GM18867 (cell line): ENCODE results near the gene TIPARP.
A peak's percentile ranks its signal among the peaks of the same experiment; 100 is the strongest.
"Not testable (repeated sequence)": the region's sequence is repeated elsewhere in the genome, so short reads cannot be mapped to it uniquely, and the experiment has no call there.

Source experiments
- ATAC-seq: cut with Tn5 transposase; IDR thresholded peaks from one replicate; pipeline ENCODE4 v1.9.1; 2021; ENCODE audit warnings: mild to moderate bottlenecking, moderate library complexity; ENCODE audit not compliant: unreplicated experiment

TIPARP gene

DNA sequence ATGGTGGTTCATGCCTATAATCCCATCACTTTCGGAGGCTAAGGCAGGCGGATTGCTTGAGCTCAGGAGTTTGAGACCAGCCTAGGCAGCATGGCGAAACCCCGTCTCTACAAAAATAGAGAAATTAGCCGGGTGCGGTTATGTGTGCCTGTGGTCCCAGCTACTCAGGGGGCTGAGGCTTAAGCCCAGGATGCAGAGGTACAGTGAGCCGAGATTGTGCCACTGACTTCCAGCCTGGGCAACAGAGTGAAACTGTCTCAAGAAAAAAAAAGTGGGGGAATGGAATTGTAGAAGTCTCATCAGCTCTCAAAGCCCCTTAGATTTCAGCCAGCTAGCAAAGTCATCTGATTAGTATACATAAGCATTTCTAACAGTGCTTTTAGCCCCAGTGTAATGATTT, 33.2 kb downstream of the TIPARP start:
- ATAC-seq = no peak

- ATAC-seq = no peak
Observed at GRCh38 chr3:156710429-156710828, 36.0 kb downstream of the TIPARP start.

- no peak for ATAC-seq
Observed at GRCh38 chr3:156711113-156711512, 36.7 kb downstream of the TIPARP start.

DNA sequence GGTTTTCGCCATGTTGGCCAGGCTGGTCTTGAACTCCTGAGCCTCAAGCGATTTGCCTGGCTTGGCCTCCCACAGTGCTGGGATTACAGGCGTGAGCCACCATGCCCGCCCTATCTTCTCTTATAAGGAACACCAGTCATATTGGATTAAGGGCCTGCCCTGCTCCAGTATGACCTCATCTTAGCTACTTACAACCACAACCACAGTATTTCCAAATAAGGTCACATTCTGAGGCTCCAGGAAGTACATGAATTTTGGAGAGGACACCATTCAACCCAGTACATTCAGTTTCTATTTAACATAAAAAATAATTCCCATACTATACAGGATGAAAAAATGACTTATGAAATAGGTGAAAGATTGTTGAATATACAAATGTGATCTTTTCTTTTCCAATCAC, 37.6 kb downstream of the TIPARP start:
- peak; percentile 79 for ATAC-seq

DNA sequence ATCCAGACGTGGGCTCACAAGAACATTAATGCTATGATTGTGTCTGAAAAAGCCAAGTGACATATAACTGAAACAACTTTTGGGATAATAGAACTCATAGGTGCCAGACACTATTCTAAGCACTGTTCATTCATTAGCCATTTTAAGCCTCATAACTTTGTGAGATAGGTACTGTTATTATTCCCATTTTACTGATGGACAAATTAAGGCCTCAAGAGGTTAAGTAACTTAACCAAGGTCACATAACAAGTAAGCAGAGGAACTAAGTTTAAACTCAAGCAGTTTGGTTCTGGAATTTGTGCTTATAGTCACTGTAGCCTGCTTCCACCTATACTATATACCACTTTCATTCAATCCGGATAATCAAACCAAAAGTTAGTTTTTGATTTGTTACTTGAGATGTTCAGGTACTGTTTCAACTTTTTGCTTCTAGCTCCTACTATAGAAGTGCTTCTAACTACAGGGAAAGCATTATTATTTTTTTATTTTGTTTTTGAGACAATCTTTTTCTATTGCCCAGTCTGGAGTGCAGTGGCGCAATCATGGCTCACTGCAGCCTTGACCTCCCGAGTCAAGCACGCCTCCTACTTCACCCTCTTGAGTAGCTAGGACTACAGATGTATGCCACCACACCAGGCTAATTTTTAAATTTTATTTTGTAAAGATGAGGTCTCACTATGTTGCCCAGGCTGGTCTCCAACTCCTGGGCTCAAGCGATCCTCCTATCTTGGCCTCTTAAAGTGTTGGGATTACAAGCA, 41.9 kb downstream of the TIPARP start:
- no peak for ATAC-seq

- no peak for ATAC-seq
Observed at GRCh38 chr3:156718622-156719306, 44.4 kb downstream of the TIPARP start.

DNA sequence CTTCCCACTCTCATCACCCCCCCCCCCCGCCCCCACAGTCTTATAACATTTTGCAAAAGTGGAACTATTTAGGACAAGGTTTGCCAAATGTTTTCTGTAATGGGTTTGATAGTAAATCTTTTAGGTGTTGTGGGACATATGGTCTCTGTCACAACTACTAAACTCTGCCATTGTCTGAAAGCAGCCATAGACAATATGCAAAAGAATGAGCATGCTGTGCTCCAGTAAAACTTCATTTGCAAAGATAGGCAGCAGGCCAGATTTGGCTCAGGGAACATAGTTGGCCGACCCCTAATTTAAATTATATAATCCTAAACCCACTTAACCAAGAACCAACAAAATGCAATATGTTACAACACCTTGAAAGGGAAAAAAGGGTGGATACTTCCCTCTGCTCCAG, 46.4 kb downstream of the TIPARP start:
- ATAC-seq = no peak

GRCh38 chr3:156721687-156722618, 47.6 kb downstream of the TIPARP start:
- ATAC-seq = no peak

DNA sequence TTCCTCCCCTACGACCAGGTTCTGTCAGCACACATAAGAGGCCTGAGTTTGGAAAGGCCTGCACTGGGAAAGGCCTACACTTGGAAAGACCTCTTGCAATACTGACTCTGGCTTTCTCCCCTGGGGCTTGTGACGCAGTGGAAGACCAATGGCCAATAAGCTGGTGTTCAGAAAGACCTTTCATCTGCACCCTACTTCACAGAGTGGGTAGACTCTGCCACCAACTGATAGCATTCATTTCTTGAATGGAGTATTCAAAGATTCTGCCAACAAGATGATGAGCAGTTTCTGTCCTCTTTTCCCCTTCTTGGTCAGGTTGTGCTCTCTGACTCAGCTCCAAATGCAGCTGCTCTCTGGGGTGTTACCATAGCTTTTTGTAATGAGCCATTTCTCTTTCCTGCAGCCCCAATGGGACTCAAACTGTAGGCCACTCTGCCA, 48.8 kb downstream of the TIPARP start:
- ATAC-seq = peak; percentile 30

DNA sequence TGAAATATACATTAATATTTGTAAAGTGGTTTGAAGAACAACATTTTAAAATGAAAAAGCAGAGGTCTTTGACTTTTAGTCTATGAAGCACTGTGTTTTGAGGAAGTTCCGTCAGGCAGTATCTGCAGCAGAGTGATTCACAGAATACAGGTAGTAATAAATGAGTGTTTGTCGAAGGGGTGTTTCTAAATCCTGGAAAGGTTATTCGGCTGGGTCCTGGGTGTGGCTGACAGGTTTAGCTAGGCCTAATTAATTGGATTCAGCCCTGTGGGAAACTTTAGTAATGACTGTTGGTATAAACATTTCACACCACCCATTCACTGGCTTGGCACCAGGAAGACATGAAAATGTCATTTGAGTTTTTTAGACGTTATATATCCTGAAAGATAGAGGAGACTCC, 51.3 kb downstream of the TIPARP start:
- ATAC-seq = no peak

DNA sequence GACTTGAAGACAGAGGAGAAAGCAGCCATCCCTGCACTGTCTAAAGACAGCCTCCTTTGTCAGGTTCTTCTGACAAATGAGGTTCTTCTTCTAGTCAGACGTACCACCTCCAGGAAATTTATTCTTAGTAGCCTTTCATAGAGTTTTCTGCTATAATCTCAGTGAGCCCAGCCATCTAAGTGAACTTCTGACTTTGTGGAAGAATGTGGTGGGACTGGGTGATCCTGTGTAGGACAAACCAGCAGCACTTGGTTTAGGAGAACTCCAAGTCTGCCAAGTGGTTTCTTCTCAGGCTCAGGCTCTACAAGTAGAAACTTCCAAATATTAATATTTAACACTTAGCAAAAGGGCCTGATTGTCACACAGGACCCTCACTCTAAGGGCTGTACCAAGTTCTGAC, 52.1 kb downstream of the TIPARP start:
- ATAC-seq = no peak

DNA sequence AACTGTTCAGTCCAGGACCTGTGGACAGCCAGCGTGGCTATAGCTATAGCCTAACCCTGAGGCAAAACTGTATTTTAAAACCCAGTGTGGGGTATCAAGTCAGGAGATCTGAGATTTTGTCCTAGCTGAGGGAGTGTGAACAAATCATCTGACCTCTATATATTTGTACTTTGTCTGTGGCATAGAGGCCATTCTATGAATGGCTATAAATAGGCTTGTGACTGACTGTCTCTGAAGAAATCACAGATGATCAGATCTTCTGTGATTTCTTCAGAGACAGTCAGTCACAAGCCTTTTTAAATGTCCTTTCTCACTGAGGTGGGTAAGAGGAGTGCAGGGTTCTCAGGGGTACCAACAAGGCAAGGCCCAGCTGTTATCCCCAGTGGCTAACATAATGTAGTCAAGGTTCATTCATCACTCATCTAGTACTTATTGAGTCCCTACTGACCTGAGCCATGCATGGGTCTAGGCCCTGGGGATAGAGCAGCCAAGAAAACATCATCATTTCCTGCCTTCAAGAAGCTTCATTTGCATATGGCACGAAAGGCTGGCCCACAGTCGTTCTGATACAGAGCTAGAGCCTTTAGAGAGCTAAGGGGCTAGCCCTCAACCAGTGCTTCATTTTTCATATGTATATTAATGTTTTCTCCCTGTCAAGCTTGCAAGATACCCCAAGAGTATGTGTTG, 53.3 kb downstream of the TIPARP start:
- peak; percentile 92 for ATAC-seq

- ATAC-seq = no peak
Observed at GRCh38 chr3:156728267-156728985, 54.0 kb downstream of the TIPARP start.

GRCh38 chr3:156729460-156730179, 55.2 kb downstream of the TIPARP start:
- no peak for ATAC-seq

DNA sequence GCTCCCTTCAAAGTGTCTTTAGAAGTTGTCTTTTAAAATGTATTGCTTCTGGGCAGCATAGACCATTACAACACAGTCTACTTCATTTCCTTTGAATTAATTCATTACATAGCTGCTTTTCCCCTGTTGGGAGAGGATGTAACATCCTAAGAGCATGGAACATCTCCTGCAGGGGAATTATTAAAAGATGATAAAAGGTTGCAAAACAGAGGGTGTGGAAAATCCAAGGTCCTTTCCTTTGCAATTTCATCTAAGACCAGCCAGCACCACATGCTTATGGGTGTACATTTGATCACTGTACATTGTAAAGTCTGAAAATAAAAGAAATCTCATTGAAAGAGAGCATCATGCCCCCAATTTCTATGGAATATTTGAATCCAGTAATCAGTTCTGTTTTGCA, 57.4 kb downstream of the TIPARP start:
- ATAC-seq = no peak

DNA sequence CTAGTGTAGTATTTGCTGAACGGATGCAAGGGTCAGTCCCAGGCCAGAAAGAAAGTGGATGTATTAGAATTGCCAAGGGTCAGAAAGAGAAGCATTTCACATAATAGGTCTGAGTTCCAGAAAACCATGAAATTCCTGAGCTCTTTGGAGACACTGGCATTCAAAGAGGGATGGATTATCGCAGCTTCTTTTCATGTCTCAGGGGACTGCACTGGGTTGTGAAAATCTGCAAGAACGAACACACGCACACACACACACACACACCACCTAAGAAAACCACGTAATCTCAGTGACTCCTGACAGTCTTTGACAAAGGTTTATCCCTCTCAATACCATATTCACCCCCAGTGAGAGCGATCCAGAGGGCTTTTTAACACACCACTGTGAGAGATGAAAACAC, 57.9 kb downstream of the TIPARP start:
- ATAC-seq = no peak

DNA sequence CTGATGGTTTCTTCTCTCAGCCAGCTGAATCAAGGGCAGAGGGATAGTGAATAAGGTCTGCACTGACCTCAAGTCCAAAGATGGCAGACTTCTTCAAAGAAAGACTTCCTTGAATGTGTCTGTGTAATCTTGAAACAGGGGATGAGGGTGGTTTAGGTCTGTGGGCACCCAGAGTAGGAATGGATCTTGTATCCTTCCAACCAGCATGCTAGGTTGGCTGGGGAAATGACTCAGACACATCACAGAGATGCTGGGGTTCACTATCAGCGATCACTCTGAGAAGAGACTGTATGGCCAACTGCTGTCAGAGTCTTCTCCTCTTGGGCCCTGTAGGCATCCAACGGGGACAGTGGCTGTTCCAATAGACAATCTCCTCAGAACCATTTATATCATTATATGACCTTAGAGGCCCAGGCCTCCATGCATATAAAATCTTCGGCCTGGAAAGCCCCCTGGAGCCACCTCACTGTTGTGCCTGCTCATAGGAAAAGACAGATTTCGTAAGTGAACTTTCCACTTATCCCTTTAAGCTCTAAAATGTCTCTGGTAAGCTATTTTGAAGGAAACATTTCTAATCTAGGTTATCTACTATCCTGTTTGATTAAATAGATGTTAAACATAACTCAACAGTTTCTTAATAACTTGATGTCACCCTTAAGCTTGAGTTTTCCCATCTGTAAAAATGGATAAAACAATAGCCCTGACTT, 58.5 kb downstream of the TIPARP start:
- no peak for ATAC-seq

DNA sequence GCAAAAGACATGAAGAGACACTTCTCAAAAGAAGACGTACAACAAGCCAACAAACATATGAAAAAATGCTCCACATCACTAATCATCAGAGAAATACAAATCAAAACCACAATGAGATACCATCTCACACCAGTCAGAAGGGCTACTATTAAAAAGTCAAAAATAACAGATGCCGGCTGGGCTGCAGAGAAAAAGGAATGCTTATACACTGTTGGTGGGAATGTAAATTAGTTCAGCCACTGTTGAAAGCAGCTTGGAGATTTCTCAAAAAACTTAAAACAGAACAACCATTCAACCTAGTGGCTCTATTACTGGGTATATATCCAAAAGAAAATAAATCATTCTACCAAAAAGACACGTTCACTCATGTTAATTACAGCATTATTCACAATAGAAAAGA, 60.3 kb downstream of the TIPARP start:
- ATAC-seq = not testable (repeated sequence)

DNA sequence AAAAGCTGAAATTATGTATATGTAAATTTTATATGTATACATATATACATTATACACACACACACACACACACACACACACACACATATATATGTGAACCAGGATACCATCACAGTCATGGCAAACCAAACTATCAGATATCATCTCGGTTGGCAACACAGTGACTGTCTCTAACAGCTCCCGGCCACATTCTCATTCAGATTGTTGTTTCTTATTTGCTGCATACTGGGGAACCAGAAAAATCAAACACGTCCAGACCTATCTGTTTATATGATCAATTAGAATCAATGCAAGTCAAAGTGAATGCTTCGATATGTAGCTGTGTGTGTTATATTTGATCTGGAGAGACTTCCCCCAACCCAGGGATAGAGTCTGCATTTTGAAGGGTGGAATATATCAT, 61.1 kb downstream of the TIPARP start:
- no peak for ATAC-seq
